AG09309 (cell line): ENCODE results near the gene CLCNKA.
"Not testable (repeated sequence)": the region's sequence is repeated elsewhere in the genome, so short reads cannot be mapped to it uniquely, and the experiment has no call there.

ENCODE experiments used
- DNase-seq: peaks from one replicate; pipeline ENCODE4 v3.0.0-alpha.2; 2010; ENCODE audit warnings: low read depth
- H3K4me3 ChIP-seq: 2 replicates; pipeline ENCODE4 v1.5.1; 2011; ENCODE audit warnings: mild to moderate bottlenecking, low read depth, low read length, moderate library complexity; ENCODE audit not compliant: control insufficient read depth
- TF ChIP-seq, protein P1 (sequence below): IDR thresholded peaks from 2 replicates; pipeline ENCODE4 v1.5.1; 2011; ENCODE audit warnings: mild to moderate bottlenecking, low read depth, low read length, inconsistent platforms; ENCODE audit not compliant: insufficient read depth, control insufficient read depth; ENCODE audit errors: missing control alignments

CLCNKA gene

DNA sequence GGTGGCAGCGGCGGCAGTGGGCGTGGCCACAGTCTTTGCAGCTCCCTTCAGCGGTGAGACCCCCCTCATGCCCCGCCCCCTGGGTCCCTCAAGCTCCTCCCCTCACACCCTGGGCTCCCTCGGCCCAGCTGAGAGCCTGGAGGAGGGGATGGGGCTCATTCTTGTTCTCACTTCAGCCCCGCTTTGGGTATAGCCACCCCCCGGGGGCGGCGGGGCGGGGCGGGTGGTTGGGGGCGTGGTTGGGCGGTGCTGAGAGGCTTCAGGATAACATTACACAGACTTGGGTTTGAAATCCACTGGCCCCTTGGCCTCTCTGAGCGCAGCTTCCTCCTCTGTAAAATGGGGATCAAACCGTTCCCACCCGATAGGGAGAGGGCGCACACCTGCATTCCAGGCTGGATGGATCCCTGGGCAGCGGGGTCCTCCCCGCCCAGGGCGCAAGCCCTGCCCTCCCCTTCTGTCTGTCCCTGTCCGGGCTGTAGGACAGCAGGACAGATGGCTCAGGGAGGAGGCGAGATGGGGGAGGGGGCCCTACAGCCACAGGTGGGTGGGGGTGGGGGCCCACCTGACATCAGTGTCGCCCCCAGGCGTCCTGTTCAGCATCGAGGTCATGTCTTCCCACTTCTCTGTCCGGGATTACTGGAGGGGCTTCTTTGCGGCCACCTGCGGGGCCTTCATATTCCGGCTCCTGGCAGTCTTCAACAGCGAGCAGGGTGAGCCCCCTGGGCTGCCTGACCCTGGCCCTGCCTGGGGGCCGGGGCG lies 5.1 kb downstream of the CLCNKA start:
- no peak overlapping the region for H3K4me3 ChIP-seq
- TF ChIP-seq, protein P1, sequence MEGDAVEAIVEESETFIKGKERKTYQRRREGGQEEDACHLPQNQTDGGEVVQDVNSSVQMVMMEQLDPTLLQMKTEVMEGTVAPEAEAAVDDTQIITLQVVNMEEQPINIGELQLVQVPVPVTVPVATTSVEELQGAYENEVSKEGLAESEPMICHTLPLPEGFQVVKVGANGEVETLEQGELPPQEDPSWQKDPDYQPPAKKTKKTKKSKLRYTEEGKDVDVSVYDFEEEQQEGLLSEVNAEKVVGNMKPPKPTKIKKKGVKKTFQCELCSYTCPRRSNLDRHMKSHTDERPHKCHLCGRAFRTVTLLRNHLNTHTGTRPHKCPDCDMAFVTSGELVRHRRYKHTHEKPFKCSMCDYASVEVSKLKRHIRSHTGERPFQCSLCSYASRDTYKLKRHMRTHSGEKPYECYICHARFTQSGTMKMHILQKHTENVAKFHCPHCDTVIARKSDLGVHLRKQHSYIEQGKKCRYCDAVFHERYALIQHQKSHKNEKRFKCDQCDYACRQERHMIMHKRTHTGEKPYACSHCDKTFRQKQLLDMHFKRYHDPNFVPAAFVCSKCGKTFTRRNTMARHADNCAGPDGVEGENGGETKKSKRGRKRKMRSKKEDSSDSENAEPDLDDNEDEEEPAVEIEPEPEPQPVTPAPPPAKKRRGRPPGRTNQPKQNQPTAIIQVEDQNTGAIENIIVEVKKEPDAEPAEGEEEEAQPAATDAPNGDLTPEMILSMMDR = no peak
- DNase-seq = no peak

DNA sequence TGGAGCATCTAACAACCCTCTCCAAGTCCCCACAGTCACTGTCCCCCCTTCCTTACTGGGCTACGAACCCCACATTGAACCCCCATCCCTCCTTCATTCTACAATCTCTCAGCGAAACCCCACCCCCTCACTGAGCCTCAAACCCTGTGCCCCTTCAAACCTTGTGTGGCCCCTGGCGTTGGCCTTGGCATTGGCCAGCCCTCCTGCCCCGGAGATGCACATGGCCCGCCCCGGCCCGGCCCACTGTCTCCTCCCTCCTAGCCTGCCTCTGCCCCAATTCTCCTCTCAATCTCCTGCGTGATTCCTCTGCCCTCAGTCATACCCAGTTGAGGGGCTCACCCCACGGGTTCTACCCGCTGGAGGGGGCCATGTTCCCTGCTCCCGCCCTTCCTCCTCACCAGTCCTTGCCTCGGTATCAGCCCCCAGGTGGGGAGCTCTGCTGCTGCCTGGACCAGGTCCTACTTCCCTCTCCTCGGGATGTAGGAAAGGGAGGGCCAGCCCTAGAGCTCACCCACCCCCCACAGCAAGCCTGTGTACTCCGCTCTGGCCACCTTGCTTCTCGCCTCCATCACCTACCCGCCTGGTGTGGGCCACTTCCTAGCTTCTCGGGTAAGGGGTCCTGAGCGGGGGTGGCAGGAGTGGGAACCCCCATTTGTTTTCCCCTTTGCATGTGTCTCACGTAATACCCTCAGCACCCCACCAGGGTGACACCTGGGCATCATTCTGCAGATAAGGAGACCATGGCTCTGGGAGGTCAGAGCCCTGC lies 6.6 kb downstream of the CLCNKA start:
- no peak for DNase-seq
- TF ChIP-seq, protein P1 = no peak
- no peak overlapping the region for H3K4me3 ChIP-seq

DNA sequence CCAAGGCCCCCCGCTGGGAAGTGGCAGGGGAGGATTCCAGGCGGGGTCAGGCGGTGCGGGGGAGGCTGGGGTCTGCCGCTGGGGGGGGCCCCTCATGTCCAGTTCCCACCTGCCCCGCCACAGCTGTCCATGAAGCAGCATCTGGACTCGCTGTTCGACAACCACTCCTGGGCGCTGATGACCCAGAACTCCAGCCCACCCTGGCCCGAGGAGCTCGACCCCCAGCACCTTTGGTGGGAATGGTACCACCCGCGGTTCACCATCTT lies 7.1 kb downstream of the CLCNKA start:
- not testable (repeated sequence) for H3K4me3 ChIP-seq, DNase-seq

DNA sequence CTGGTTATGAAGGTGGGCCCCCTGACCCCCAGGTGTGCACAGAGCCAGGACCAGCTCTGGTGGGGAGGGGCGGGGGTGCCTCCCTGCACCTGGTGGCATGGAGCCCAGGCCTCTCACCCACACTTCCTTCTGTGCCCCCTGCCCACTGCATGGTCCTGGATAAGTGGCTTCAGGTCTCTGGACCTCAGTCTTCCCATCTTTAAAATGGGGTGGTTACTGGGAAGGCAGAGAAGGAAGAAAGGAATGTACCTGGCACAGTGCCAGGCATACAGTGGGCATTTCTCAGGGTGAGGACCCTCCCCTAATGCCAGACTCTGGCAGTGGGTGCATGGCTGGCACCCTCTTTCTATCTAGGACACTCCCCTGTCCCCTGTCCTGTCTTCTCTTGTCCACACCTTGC lies 7.5 kb downstream of the CLCNKA start:
- TF ChIP-seq, protein P1 = no peak
- no peak for DNase-seq
- H3K4me3 ChIP-seq = no peak overlapping the region

DNA sequence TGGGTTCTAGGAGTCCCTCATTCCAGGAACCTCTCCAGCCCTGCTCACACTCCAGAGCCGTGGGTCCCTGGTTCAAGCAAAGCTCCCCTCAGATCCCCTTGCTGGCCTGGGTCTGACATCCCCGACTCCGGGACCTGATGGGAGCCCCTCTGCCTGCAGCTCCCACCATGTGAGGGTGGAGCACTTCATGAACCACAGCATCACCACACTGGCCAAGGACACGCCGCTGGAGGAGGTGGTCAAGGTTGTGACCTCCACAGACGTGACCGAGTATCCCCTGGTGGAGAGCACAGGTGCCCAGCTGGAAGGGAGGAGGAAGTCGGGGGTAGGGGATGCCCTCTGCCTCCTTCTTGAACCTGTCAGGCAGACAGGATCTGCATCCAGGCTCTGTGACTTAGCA lies 9.7 kb downstream of the CLCNKA start:
- no peak for DNase-seq
- TF ChIP-seq, protein P1 = no peak
- no peak overlapping the region for H3K4me3 ChIP-seq

DNA sequence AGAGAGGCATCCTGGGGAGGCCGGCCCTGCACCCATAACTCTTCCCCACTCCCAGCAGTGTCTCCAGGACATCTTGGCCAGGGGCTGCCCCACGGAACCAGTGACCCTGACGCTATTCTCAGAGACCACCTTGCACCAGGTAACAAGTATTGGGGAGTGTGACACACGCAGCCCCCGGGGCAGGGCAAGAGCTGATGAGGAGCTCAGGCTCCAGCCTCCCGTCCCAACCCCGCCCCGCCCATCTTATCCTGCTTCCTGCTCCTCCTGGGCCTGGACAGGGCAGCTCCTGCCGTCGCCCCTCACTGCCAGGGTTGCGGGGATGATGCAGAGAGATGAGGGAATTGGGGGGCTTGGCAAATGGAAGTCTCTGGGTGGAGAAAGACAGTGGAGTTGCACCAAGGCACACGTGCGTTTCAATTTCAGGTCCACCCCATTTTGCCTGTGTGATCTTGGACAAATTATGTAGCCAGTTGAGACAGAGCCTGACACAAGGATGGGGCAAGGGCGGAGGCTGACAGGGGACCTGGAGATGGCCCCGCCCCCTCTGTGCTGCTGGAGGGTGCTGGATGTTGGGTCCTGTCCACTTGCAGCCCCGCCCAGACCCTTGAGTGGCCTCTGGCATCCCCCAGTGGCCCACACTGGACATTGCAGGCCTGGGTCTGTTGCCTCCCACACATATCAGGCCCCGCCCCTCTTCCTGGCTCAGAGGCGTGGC lies 10.7 kb downstream of the CLCNKA start:
- TF ChIP-seq, protein P1 = peak; percentile 98
- no peak overlapping the region for H3K4me3 ChIP-seq
- DNase-seq = peak; percentile 35

DNA sequence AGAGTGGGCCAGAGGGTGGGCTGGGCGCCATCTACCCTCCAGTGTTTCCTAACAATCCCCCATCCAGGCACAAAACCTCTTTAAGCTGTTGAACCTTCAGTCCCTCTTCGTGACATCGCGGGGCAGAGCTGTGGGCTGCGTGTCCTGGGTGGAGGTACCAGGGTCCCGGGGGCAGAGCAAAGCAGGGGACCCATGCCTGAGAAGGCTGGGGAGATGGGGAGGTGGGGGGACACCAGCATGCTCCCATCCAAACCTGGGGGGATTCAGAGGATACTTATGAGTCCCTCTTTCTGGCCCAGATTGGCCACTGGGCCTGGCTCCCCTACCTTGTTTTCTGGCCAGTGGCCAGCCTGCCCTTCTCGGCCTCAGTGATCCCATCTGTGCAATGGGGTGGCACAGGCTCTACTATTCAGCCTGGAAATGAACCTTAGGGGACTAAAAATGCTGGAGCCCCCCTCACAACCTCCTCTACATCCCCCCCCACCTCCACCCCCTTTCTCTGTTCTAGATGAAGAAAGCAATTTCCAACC lies 11.3 kb downstream of the CLCNKA start:
- H3K4me3 ChIP-seq, DNase-seq: not testable (repeated sequence)

DNA sequence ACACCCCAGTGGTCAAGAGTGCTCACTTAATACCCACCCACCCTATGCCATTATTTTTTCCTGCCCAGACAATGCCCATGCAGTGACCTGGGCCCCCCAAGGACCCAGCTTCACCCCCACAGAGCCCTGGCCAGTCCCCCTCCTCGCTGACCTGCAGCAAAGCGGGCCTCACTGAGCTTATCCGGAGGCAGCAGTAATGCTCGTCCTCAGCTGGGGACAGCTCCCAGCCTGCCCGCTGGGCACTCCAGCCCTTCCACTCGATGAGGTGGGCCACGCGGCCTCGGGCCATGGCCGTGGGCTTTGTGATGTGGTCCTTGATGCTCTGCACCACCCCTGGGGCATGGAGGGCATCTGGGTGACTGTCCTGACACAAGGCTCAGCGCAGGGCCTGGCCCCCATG lies 14.6 kb downstream of the CLCNKA start:
- DNase-seq, H3K4me3 ChIP-seq: not testable (repeated sequence)
